Retinal pigment epithelial cell (primary cell): ENCODE data around the gene NPRL2.

Source experiments
- DNase-seq: peaks from one replicate; pipeline ENCODE4 v3.0.0-alpha.2; 2010; ENCODE audit warnings: low read depth
- H3K4me3 ChIP-seq: 2 replicates; pipeline ENCODE4 v1.5.1; 2011; ENCODE audit warnings: mild to moderate bottlenecking, low read length, control low read depth, moderate library complexity
- CTCF ChIP-seq: conservative IDR thresholded peaks from 2 replicates; pipeline ENCODE4 v1.5.1; 2011; ENCODE audit warnings: low read depth, low read length, control low read depth, inconsistent platforms

The NPRL2 gene

GRCh38 chr3:50354186-50354764 lies 3.7 kb upstream of the NPRL2 start:
- H3K4me3 ChIP-seq, result no peak overlapping the region
- no peak for TF ChIP-seq CTCF
- no peak for DNase-seq

- TF ChIP-seq CTCF, result no peak
- no peak overlapping the region for H3K4me3 ChIP-seq
- DNase-seq, result no peak
These were observed 2.9 kb upstream of the NPRL2 start for GRCh38 chr3:50353245-50354004.

DNA sequence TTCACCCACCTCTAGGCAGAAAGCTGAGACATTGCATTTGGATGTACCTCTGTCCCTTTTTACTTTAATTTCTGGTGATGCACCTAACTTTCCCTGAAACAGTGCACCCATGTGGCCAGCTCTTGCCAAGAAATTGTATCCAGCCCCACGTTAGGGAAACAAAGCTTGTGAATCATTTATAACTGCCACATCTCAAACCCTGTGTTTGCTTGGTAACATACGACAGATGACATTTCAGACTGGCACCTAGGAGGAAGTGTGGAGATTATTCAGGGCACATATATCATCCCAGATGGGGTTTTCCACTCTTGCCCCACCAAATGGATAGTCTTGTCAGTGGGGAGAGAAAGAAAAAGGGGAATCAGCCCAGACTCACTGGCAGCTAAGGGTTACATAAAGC lies 2.2 kb upstream of the NPRL2 start:
- peak; percentile 45 for TF ChIP-seq CTCF
- H3K4me3 ChIP-seq, result no peak overlapping the region
- DNase-seq, result no peak

GRCh38 chr3:50351323-50351697 lies 735 bp upstream of the NPRL2 start:
- TF ChIP-seq CTCF, result no peak
- no peak for DNase-seq
- peak overlapping the region; percentile 91 for H3K4me3 ChIP-seq

DNA sequence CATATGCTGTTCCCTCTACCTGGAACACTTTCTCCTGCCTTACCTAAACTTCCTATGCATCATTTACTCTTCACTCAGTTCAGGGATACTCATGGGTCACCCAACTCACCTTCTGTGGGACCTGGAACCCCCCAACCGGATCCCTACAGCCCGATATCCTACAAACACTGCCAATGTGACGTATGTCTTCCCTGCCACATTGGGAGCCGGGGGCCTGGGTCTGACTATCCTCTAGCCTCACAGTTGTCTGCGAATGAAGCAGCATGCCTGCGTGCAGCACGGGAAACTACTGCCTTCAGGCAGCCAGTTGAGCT lies 405 bp downstream of the NPRL2 start:
- no peak for DNase-seq
- TF ChIP-seq CTCF, result no peak
- peak overlapping the region; percentile 91 for H3K4me3 ChIP-seq

GRCh38 chr3:50347187-50347813 lies 3.3 kb downstream of the NPRL2 start:
- no peak for DNase-seq
- peak; percentile 72 for TF ChIP-seq CTCF
- no peak overlapping the region for H3K4me3 ChIP-seq
